ENCODE results near the gene HACD2.

GRCh38 chr3:123449102-123449996 lies 135.5 kb downstream of the HACD2 start:
- TF ChIP-seq ZNF592 (IDR thresholded peaks at IDR 0.05) (no peak), NFYB (IDR thresholded peaks at IDR 0.05; ENCODE audit: extremely low read depth, insufficient read length) (no peak), ELF4 (CRISPR knock-in tag; IDR thresholded peaks at IDR 0.05) (no peak), ADNP (tag; IDR thresholded peaks at IDR 0.05) (no peak), ZNF347 (CRISPR knock-in tag; IDR thresholded peaks at IDR 0.05; ENCODE audit: low read depth) (no peak), CTCF (IDR thresholded peaks at IDR 0.05 in 2 of 3, conservative IDR thresholded peaks at IDR 0.05 in 1 of 3; ENCODE audit: insufficient read depth in 2 of 3, low read depth in 1 of 3, low read length in 3 of 3) (no peak), POLR2A (conservative IDR thresholded peaks at IDR 0.05) (no peak), HDAC3 (IDR thresholded peaks at IDR 0.05; ENCODE audit: borderline replicate concordance, partially characterized antibody) (no peak)
